NT2/D1 (cell line): ENCODE results near the gene SSBP2.

Experiments
- DNase-seq: peaks from one replicate; pipeline ENCODE4 v3.0.0-alpha.2; 2011; ENCODE audit warnings: low read depth, low spot score
- H3K27me3 ChIP-seq: 2 replicates; pipeline ENCODE4 v1.6.0; 2011; ENCODE audit warnings: mild to moderate bottlenecking; ENCODE audit not compliant: insufficient read length, insufficient read depth
- H3K36me3 ChIP-seq: 2 replicates; pipeline ENCODE4 v1.6.1; 2011; ENCODE audit warnings: mild to moderate bottlenecking, low read length, mixed read lengths; ENCODE audit not compliant: insufficient read depth, insufficient read length
- H3K4me1 ChIP-seq: 2 replicates; pipeline ENCODE4 v1.5.1; 2011; ENCODE audit not compliant: insufficient read depth, insufficient read length
- H3K4me3 ChIP-seq: 2 replicates; pipeline ENCODE4 v1.5.1; 2011; ENCODE audit warnings: low read depth; ENCODE audit not compliant: insufficient read length
- H3K9ac ChIP-seq: 2 replicates; pipeline ENCODE4 v1.6.0; 2011; ENCODE audit warnings: low read depth; ENCODE audit not compliant: insufficient read length
- H3K9me3 ChIP-seq: 2 replicates; pipeline ENCODE4 v1.5.1; 2011; ENCODE audit warnings: mild to moderate bottlenecking, low read length; ENCODE audit not compliant: insufficient read depth
- SUZ12 ChIP-seq: IDR thresholded peaks from 2 replicates; pipeline ENCODE4 v1.6.1; 2011; ENCODE audit not compliant: insufficient read length, insufficient read depth; ENCODE audit errors: extremely low read depth
- YY1 ChIP-seq: IDR thresholded peaks from 2 replicates; pipeline ENCODE4 v1.6.1; 2011; ENCODE audit not compliant: insufficient read length, insufficient read depth
- ZNF274 ChIP-seq: IDR thresholded peaks from 2 replicates; pipeline ENCODE4 v1.6.1; 2011; ENCODE audit warnings: mild to moderate bottlenecking, low read depth, low read length

Gene SSBP2

DNA sequence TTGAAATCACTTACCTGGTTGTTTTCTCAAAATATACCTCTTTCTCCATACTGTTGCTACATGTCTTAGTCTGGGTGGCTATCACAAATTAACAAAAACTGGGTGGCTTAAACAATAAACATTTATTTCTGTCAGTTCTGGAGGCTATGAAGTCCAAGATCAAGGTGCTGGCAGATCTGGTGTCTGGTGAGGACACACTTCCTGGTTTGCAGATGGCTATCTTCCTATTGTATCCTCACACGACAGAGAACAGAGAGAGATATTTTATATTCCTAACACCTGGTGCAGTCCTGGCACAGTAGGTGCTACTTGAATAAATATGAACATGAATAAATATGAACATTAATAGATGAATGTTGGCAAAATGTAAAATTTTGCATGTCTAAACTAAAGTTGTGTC, 192.7 kb downstream of the SSBP2 start:
- H3K4me1 ChIP-seq: no peaks in the 10 kb centered on the region

GRCh38 chr5:81556809-81557208, 194.1 kb downstream of the SSBP2 start:
- H3K36me3 ChIP-seq: no peaks in the 10 kb centered on the region
- H3K9ac ChIP-seq: no peak overlapping the region
- H3K27me3 ChIP-seq: no peaks in the 10 kb centered on the region
- H3K9me3 ChIP-seq: no peaks in the 10 kb centered on the region
- DNase-seq: no peak
- no peaks in the 10 kb centered on the region for H3K4me1 ChIP-seq
- TF ChIP-seq SUZ12 (no peak), YY1 (no peak), ZNF274 (no peak)
- no peak overlapping the region for H3K4me3 ChIP-seq

More for the DNA sequence above, 192.7 kb downstream of the SSBP2 start:
- H3K9me3 ChIP-seq: no peaks in the 10 kb centered on the region
- TF ChIP-seq SUZ12 (no peak), ZNF274 (no peak), YY1 (no peak)
- no peaks in the 10 kb centered on the region for H3K27me3 ChIP-seq
- no peak overlapping the region for H3K9ac ChIP-seq
- no peaks in the 10 kb centered on the region for H3K36me3 ChIP-seq
- no peak for DNase-seq
- no peak overlapping the region for H3K4me3 ChIP-seq

- DNase-seq: no peak
- Histone ChIP-seq H3K4me3 (no peak overlapping the region), H3K9me3 (no peaks in the 10 kb centered on the region), H3K27me3 (no peaks in the 10 kb centered on the region), H3K9ac (no peak overlapping the region), H3K4me1 (no peaks in the 10 kb centered on the region), H3K36me3 (no peaks in the 10 kb centered on the region)
- TF ChIP-seq YY1 (no peak), SUZ12 (no peak), ZNF274 (no peak)
Observed at GRCh38 chr5:81555865-81556264, 195.0 kb downstream of the SSBP2 start.

GRCh38 chr5:81554647-81555046, 196.2 kb downstream of the SSBP2 start:
- Histone ChIP-seq H3K9me3 (no peaks in the 10 kb centered on the region), H3K4me1 (no peaks in the 10 kb centered on the region), H3K9ac (no peak overlapping the region), H3K27me3 (no peaks in the 10 kb centered on the region), H3K4me3 (no peak overlapping the region), H3K36me3 (no peaks in the 10 kb centered on the region)
- no peak for DNase-seq
- TF ChIP-seq SUZ12 (no peak), ZNF274 (no peak), YY1 (no peak)

DNA sequence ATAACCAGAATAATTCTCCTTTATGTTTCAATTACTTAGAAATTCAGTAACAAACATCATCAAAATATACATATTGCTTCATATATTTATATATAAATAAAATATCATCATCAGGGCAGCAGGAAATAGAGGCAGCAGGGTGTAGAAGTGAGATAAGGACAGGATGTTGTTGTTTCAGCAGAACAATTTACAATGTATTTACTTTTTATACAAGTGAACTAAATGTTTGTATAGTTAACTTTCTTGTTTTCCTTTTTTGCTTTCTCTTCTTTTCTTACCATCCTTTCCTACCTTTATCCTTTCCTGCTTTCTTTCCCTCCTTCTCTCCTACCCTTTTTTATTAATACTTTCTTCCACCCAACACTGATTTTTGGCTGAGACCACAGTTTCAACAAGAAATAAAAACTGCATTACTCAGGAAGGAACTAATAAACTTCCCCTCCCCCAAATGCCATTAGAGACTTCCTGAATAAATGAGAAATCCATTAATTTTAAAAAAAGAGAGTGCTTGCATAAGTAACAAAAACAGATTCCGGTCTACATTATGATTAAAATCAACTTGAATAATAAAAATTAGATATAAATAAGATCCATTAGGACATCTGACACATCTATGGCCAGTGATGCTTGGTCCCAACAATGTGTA, 197.2 kb downstream of the SSBP2 start:
- no peaks in the 10 kb centered on the region for H3K9me3 ChIP-seq
- no peak overlapping the region for H3K9ac ChIP-seq
- no peak overlapping the region for H3K4me3 ChIP-seq
- DNase-seq: no peak
- no peak for TF ChIP-seq YY1
- no peak for TF ChIP-seq ZNF274
- no peak for TF ChIP-seq SUZ12
- H3K36me3 ChIP-seq: no peaks in the 10 kb centered on the region
- no peaks in the 10 kb centered on the region for H3K4me1 ChIP-seq
- no peaks in the 10 kb centered on the region for H3K27me3 ChIP-seq

DNA sequence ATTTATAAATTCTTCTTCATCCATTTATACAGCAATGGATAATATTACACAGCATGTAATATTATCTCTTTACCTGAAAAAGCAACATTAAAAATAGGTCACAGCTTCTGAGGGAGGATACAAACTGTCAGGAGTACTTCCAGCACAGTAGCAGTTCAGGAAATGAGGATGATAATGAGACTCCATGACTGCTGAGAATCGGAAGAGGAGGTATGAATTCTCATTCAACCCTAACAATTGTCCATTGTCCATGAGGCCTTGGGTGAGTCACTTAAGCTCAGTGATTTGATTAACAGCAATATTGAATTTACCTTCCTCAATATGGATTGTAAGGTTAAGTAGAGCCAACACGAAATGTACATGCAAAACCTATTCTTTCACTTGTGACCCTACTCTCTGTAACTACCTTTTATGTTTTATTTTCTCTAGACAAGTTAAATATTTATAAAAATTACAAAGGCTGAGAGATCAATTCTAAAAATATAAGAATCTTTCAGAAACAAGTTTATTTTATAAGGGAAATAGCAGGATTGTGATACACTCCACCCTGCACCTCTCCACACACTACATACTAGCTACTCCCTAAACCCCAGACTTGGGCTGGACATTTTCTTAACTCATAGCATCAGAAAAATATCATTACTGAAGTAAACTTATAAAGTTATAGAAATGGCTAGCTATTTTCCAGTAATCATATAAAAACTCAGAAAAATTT, 197.9 kb downstream of the SSBP2 start:
- Histone ChIP-seq H3K36me3 (no peaks in the 10 kb centered on the region), H3K4me1 (no peaks in the 10 kb centered on the region), H3K9ac (no peak overlapping the region), H3K9me3 (no peaks in the 10 kb centered on the region), H3K4me3 (no peak overlapping the region), H3K27me3 (no peaks in the 10 kb centered on the region)
- no peak for DNase-seq
- TF ChIP-seq ZNF274 (no peak), SUZ12 (no peak), YY1 (no peak)

- Histone ChIP-seq H3K4me3 (no peak overlapping the region), H3K9ac (no peak overlapping the region), H3K4me1 (no peaks in the 10 kb centered on the region), H3K27me3 (no peaks in the 10 kb centered on the region), H3K9me3 (no peaks in the 10 kb centered on the region), H3K36me3 (no peaks in the 10 kb centered on the region)
- TF ChIP-seq ZNF274 (no peak), YY1 (no peak), SUZ12 (no peak)
- DNase-seq: no peak
Observed at GRCh38 chr5:81549123-81549522, 201.8 kb downstream of the SSBP2 start.
